Psoas muscle (tissue), 8 donors: ENCODE data around the gene PPP6R3. TPM values are rescaled to one million over a fixed set of nuclear protein-coding genes. Genes with fewer than 3 reads are reported as not detected.
A peak's percentile ranks its signal among the peaks of the same experiment; 100 is the strongest.

Source experiments
- ATAC-seq, 4 donors: fragments of 200-7000 bp; cut with Tn5 transposase; one replicate each; pipeline ENCODE4 v1.9.1; 2020; ENCODE audit warnings: moderate library complexity in 3 of 4, mild to moderate bottlenecking in 2 of 4
- DNase-seq, 2 donors: peaks; one replicate each; pipeline ENCODE4 v3.0.0-alpha.2; 2020
- H3K27ac ChIP-seq: fragments of 200-600 bp; one replicate; pipeline ENCODE4 v1.8.0; 2022
- H3K27me3 ChIP-seq, 3 donors: fragments of 200-600 bp in 1 of 3; one replicate each; pipeline versions ENCODE4 v1.6.1 to v1.8.0; 2013 to 2022; ENCODE audit warnings: low read length in 2 of 3, mild to moderate bottlenecking in 2 of 3, moderate library complexity in 1 of 3; ENCODE audit not compliant: insufficient read depth in 3 of 3
- H3K36me3 ChIP-seq, 2 donors: fragments of 200-600 bp in 1 of 2; one replicate each; pipeline versions ENCODE4 v1.6.1 to v1.8.0; 2013 to 2022; ENCODE audit warnings: low read depth in 1 of 2, mild to moderate bottlenecking in 1 of 2, moderate library complexity in 1 of 2; ENCODE audit not compliant: insufficient read depth in 1 of 2
- H3K4me1 ChIP-seq: fragments of 200-600 bp; one replicate; pipeline ENCODE4 v1.8.0; 2022
- H3K4me3 ChIP-seq: fragments of 200-600 bp; one replicate; pipeline ENCODE4 v1.8.0; 2022; ENCODE audit warnings: mild to moderate bottlenecking
- H3K9me3 ChIP-seq: fragments of 200-600 bp; one replicate; pipeline ENCODE4 v1.8.0; 2022
- CTCF ChIP-seq: fragments of 200-600 bp; IDR thresholded peaks from one replicate; pipeline ENCODE4 v1.8.0; 2022; ENCODE audit warnings: antibody characterized with exemption
- WGBS, 3 donors: extraction: QIAGEN DNeasy Blood & Tissue Kit; methylation state at CpG; one replicate each; pipeline versions ENCODE4 v1.1.6 to v1.1.7; 2013; 5-methylcytosine and 5-hydroxymethylcytosine counted together
- intact Hi-C, 2 donors: fragments of 100-400 bp; cut with DNase I; formaldehyde crosslinking; loops; one replicate each; pipeline versions ENCODE4 v1.11.0 to v1.14.2; 2022
- polyA plus RNA-seq, 3 donors: library from polyadenylated mRNA; stranded (reverse); fragments of 200-250 nt; gene quantifications; one replicate each; pipeline ENCODE4 v1.2.3, GENCODE V29; 2013
- total RNA-seq, 4 donors: library from RNA; stranded (reverse); fragmentation: NEBNext Ultra II Directional in 2 of 4; extraction: Animal tissue kit (Norgen Biotek cat#: 25700) in 2 of 4; gene quantifications; one replicate each; pipeline versions ENCODE4 v1.2.1 to v1.2.4, GENCODE V29; 2021 to 2023
- donor health status: healthy with polysubstance abuse.
- donor health status: DM: no; HTN: no; CAD: no; lungs with moderate emphysema.
- donor health status: Bipolar disorder and iron deficiency.
- donor health status: healthy.
- donor health status: DM: yes; HTN: yes; CAD: no.
- donor health status: DM: no; HTN: no; CAD: no.
- donor health status: DM: no; HTN: no; CAD: no.
- donor health status: DM: yes; HTN: yes; CAD: no.

Gene PPP6R3
- total and polyA plus RNA-seq, 7 donors: 19.7 to 102 (median 58.8) TPM

GRCh38 chr11:68541991-68542390 lies 81.4 kb downstream of the PPP6R3 start:
- Histone ChIP-seq H3K27ac (peak overlapping the region; percentile 19), H3K36me3 (peaks cover 3 to 40% of the 10 kb centered on the region in 2 donors), H3K27me3 (no peaks in the 10 kb centered on the region), H3K4me1 (peaks cover 61% of the 10 kb centered on the region), H3K4me3 (no peak overlapping the region), H3K9me3 (no peaks in the 10 kb centered on the region)
- TF ChIP-seq CTCF: no peak
- intact Hi-C loops: no loop called here
- ATAC-seq (peak in 3 of 4 donors; percentile 12 to 18 (median 14)), DNase-seq (no peak)
- WGBS, 3 donors: 71 to 82% (median 80%) methylated on average over 8 of the region's 8 CpGs

DNA sequence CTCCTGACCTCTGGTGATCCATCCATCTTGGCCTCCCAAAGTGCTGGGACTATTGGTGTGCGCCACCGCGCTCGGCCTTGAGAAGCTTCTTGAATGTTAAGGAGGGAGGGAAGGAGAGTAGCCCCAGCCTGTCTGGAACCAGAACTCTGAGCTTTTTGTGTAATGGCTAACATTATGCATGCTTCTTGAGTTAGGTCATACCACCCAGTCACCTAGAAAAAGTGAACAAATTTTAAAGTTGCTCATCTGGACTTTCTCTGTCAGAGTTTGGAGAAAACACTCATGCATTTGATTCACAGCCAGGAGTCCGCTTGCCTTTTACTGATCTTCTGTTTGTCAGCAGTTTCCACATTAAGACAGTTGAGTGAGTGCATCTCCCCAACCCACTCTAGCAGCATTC lies 82.1 kb downstream of the PPP6R3 start:
- Histone ChIP-seq H3K9me3 (no peaks in the 10 kb centered on the region), H3K27me3 (no peaks in the 10 kb centered on the region), H3K4me3 (no peak overlapping the region), H3K27ac (no peak overlapping the region), H3K36me3 (peaks cover 3 to 44% of the 10 kb centered on the region in 2 donors), H3K4me1 (peaks cover 61% of the 10 kb centered on the region)
- TF ChIP-seq CTCF: no peak
- no peak for DNase-seq
- WGBS, 3 donors: 87 to 93% (median 88%) methylated on average over 5 of the region's 5 CpGs
- intact Hi-C loops: no loop called here
- ATAC-seq: peak in 2 of 4 donors; percentile 26 to 31

DNA sequence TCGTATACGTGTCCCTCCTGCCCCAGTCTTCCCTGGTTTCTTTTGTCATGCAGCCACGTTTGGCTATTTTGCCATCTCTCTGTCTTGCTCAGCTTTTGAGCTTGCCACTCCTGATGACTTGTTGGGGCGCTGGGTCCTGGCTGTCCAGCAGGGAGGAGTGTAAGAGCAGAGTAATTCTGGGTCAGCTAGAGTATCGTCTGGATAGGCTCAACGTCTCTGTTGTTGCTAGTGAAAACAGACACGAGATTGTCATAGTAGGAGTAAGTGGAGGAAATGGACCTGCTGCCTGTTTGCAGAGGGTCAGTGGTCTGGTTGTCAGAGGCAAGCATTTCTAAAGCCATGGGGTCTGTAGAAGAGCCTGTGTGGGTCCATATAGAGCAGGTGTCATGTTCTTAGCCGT lies 83.0 kb downstream of the PPP6R3 start:
- Histone ChIP-seq H3K4me3 (no peak overlapping the region), H3K4me1 (peaks cover 68% of the 10 kb centered on the region), H3K36me3 (peaks cover 3 to 44% of the 10 kb centered on the region in 2 donors), H3K27ac (peak overlapping the region; percentile 13), H3K27me3 (no peaks in the 10 kb centered on the region), H3K9me3 (no peaks in the 10 kb centered on the region)
- TF ChIP-seq CTCF: no peak
- no peak for DNase-seq
- WGBS, 3 donors: 77 to 88% (median 81%) methylated on average over 8 of the region's 8 CpGs
- ATAC-seq: no peak
- intact Hi-C loops: no loop called here

GRCh38 chr11:68545347-68545746 lies 84.8 kb downstream of the PPP6R3 start:
- ATAC-seq: no peak
- H3K27me3 ChIP-seq: no peaks in the 10 kb centered on the region
- H3K4me1 ChIP-seq: peaks cover 85% of the 10 kb centered on the region
- no peak for TF ChIP-seq CTCF
- no peak for DNase-seq
- peaks cover 0 to 47% of the 10 kb centered on the region in 2 donors for H3K36me3 ChIP-seq
- H3K9me3 ChIP-seq: no peaks in the 10 kb centered on the region
- intact Hi-C loops: no loop called here
- peak overlapping the region; percentile 58 for H3K27ac ChIP-seq
- no peak overlapping the region for H3K4me3 ChIP-seq

- intact Hi-C loops: no loop called here
- H3K9me3 ChIP-seq: no peaks in the 10 kb centered on the region
Observed at GRCh38 chr11:68545796-68546195, 85.2 kb downstream of the PPP6R3 start.

More at GRCh38 chr11:68545796-68546195, 85.2 kb downstream of the PPP6R3 start:
- TF ChIP-seq CTCF: no peak
- ATAC-seq (peak; percentile 50 to 63 (median 59)), DNase-seq (no peak)
- H3K36me3 ChIP-seq: peaks cover 0 to 50% of the 10 kb centered on the region in 2 donors
- H3K27ac ChIP-seq: peak overlapping the region; percentile 58
- H3K27me3 ChIP-seq: no peaks in the 10 kb centered on the region
- WGBS, 3 donors: 72 to 91% (median 77%) methylated on average over 1 of the region's 1 CpG
- no peak overlapping the region for H3K4me3 ChIP-seq
- peaks cover 83% of the 10 kb centered on the region for H3K4me1 ChIP-seq
